Activated CD4-positive, alpha-beta T cell treated with anti-CD3 and anti-CD28 coated beads for 4 hours (primary cell): ENCODE data around the gene DPF3.

ENCODE experiments used
- DNase-seq, 2 donors: peaks; one replicate each; pipeline ENCODE4 v3.0.0-alpha.2; 2020

The DPF3 gene

DNA sequence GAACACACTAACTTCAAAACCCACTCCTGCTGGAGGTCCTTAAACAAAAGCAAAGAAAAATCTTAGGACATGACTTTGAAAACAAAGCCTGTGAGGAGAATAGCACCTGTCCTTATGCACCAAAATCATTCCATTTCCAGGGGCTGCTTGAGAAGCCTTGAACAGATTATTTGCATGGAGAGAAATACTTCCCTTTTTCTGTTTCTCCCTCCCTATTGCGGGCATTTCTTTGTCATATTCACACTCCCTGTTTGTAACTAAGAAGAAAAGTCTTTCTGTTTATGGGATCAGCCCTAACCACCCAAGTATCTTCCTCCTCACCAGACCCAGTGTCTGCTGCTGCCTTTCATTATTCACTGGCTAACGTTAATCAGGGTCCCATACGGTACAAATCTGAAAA lies 218.8 kb downstream of the DPF3 start:
- DNase-seq = no peak

DNA sequence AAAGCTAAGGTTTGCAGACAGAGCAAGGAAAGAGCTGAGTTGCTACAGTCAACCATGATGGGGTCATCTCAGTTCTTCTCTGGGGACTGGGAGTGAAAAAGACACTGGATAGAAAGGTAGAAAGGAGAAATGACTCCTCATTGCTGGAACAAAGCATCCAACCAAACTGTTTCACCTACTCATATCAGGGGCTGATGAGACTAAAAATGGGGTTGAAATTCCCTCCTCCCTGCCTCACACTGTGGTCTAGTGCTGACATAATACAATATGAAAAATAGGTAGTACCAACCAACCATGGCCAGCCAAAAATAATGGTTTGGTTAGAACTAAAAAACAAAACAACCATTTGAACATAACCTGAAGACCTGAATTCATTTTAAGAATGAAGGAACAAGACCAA lies 220.7 kb downstream of the DPF3 start:
- DNase-seq = no peak

DNA sequence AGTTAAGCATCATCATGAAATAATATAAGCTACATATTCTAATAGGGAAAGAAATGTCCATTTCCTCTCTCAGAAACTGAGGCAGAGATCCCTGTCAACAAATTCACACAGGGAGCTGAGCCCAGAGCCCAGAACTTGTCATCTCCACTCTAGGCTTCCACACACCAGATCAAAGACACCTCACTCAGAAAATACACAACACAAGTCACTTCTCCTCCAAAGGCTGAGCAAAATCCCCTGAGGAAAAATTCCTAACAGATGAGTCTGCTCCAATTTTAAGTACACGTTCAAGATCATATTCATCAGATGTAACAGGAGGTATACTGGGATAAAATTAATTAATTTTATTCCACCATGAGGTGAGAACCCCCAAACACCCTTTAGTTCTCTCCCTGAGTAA lies 227.3 kb downstream of the DPF3 start:
- no peak for DNase-seq

GRCh38 chr14:72665259-72665658 lies 228.6 kb downstream of the DPF3 start:
- DNase-seq = no peak

DNA sequence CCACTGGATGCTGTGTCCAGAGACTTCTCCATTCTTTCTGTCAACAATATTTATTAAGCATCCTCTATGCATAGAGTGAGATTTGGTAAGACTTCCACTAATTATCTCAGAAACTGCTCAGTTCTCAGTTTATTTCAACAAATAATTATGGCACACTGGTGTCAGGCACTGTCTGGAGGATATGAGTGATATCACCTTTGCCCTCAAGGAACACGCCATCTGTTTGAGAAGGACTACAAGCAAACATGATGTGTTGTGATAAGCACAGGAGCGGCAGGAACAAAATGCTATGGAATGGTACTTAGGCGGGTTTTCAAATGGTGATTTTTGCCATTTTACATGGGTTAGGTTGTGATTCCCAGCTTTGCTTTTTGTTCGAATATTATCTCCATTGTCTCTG lies 229.2 kb downstream of the DPF3 start:
- DNase-seq = no peak

GRCh38 chr14:72663956-72664650 lies 229.8 kb downstream of the DPF3 start:
- no peak for DNase-seq

DNA sequence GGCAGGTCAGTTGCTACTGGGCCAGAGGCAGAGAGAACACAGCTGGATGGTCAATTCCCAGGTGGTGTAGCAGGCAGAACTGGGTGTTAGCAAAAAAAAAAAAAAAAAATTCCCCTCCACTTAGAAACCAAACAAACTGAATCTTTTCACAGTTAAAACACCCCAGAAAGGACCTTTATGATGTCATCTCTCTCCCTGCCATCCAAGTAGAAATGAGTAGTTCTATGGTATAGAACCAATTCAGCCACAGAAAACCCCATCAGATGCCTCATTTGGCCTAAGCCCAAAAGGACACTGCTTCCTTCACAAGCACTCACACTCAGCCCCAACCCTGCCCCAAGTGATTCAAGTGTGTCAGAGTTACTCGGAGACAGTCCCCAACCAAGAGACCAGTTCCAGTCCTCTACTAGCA lies 230.8 kb downstream of the DPF3 start:
- DNase-seq = no peak

DNA sequence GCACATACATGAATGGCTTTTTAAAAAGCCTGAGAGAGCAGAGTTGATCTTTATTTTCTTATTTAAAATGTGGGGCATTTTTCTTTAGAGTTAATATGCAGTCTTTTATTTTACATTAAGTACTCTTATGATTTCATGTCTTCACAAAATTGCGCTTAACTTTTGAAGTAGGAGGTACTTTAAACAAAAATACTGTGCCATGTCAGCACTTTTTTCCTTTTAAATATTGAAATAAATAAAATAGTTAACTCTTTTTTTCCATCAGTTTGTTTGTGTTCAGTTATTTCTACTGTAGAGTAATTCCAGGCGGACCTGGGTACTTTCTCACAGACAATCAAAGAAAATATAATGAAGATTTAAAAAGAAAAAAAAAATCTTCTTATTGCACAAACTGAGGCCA lies 231.7 kb downstream of the DPF3 start:
- DNase-seq = no peak

GRCh38 chr14:72657214-72657921 lies 236.5 kb downstream of the DPF3 start:
- DNase-seq = no peak

DNA sequence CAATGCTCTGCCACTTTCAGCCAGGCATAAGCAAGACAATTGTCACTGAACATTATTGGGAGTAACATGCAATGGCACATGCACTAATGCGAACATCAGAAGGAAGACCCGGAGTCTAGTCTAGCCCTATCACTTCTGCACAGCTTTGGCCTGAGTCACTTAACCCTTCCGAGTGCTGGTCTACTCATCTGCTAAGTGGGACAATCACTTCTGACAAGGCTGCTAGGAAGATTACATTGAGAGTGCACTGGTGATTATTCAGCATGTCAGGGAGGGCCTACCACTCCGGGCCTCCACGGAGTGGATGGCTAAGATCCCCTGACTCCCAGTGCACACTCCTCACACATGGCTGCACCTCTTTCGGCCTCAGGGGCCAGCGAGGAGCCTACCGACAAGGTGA lies 240.9 kb downstream of the DPF3 start:
- no peak for DNase-seq

GRCh38 chr14:72652179-72652578 lies 241.7 kb downstream of the DPF3 start:
- no peak for DNase-seq

DNA sequence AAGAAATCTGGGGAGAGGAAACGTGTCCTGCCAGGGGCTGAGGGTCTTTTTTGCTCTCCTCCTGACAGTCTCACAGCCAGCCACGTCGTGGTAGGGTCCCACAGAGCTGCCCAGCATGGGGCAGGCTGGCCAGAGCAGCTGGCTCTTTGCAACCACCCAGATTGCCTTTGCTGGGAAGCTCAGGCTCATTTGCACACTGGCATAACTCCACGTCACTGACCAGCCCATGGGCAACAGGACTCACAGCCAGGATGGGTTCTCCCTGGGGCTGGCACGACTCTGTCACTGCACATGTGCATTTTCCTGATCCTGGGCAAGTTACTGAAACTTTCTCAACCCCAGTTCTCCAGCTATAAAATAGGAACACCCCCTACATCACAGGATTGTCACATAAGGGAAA lies 242.2 kb downstream of the DPF3 start:
- no peak for DNase-seq

DNA sequence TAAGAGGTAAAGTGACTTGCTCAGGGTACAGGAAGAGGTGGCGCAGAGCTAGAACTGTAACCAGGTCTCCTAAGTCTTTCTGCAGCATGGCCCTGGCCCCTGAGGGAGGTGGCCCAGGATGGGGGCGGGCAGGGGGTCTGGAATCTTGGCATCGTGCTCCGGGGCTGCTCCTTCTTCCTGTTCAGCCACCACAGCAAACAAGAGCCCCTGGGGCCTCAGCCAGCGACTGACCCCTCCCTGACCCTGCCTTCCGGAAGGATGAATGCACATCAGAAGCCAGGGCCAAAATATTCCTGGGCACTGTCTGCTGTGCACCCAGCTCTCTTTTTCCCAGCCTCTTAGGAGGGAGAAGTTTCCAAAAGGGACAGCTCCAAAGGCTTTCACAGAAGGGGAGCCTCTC lies 242.8 kb downstream of the DPF3 start:
- DNase-seq = no peak

DNA sequence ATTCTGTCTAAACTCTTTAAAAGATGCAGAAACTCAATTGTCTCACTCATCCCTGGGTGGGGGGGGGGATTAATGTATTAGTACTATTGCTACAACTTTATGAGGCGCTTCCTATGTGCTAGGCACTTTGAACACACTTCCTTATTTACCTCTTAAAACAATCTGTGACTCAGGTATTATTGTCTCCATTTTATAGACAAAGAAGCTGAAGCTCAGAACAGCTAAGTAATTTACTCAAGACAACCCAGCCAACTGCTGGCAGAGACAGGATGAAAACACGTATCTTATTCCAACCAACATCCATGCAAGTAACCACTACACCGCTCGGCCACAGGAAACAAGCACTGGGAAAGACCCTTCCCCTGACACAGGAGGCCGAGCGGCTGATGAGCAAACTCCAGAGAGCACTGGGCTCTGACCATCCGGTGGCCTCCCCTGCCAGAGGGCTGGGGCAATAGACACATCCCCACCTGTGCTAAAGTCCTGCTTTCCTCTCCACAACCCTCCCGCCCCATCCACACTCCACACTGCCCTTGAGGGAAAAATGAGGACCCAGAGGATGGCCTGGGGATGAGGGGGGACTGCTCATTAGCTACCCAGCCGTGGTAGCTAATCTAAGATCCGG lies 244.2 kb downstream of the DPF3 start:
- DNase-seq = no peak

DNA sequence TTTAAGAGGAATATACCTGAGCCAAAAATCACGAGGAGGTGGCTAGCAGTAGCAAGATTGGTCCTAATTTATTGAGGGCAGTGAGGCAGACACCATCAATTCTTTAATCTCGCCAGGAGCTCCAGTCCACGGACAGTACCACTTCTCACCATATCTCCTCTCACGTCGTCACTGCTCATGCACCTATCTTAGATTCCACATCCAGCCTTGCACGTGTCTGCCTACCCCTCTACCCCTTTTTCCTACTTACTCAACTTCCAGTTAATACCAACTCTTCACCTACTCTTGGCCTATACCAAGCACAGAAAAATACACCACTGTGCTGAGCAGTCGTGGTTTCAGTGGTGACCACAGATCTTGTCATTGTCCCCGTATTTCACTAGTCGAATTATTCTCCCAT lies 246.1 kb downstream of the DPF3 start:
- DNase-seq = no peak

GRCh38 chr14:72646861-72647528 lies 246.9 kb downstream of the DPF3 start:
- no peak for DNase-seq

- no peak for DNase-seq
Measured at GRCh38 chr14:72645706-72646105, 248.2 kb downstream of the DPF3 start.

- DNase-seq = no peak
Measured at GRCh38 chr14:72644758-72645489, 249.0 kb downstream of the DPF3 start.

DNA sequence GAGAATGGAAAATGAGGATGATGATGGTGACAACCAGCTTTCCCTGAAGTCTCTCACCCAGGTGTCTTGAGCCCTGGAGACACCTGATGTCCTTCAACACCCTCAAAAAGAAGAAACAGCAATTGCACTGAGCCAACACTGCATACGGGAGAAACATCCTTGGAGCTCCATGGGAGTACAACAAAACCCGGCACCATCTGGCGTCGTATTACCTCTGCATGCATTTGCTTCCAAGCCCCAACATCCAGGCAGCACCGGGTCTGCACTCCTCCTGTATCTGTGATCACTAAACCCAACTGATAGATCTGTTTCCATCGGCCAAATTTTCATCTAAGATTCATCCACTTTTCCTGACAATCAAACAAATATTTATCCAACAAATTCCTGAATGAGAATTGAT lies 249.9 kb downstream of the DPF3 start:
- no peak for DNase-seq

GRCh38 chr14:72643317-72643801 lies 250.5 kb downstream of the DPF3 start:
- DNase-seq = no peak

DNA sequence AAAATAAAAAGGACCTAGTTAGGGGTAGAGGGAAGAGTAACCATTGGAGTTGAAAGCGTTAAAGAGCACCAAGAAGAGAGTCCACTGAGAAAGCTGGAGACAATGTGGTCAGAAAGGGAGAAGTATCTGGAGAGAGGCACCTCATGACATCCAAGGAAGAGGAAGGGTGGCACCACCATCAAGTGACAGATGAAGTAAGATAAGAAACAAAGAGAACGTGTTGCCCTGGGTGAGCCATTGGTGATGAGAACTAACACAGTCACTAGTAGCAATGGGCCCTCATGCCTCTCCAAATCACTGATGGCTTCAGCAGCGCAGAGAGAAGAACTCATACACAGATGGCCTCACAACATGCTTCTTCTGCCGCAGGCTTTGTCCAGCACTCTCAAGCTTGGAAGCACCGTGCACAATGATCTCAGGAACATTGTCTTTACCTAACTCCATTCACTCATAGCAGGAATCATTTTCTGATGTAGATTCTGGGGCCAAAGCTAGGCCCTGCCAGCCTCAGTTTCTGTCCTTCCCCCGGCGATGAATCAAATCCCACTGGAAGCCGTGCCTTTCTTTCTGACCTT lies 252.9 kb downstream of the DPF3 start:
- DNase-seq = no peak

DNA sequence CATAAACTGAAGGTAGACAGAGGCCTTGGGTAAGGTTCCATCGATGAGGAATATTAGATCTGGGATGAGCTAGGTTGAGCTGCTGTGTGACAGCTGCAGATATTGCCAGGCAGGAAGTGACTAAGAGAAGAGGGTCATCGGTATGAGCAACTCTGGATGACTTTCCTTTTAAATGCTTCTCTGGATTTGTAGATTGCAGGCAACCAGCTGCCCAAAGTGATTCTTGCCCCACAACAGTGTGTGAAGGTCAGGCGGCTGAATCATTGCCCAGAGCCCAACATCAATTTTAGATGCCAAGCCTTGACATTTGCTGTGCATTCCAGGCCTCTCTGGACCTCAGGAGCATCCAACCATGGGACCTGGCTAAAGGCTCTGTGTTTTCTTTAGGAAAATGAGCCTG lies 255.9 kb downstream of the DPF3 start:
- no peak for DNase-seq

GRCh38 chr14:72636871-72637270 lies 257.0 kb downstream of the DPF3 start:
- DNase-seq = no peak
